Breast epithelium (tissue), 3 donors: Measurements from ENCODE around the gene FRMD4A.

Source experiments
- CTCF ChIP-seq, 3 donors: fragments of 450-650 bp; IDR thresholded peaks; one replicate each; pipeline ENCODE4 v1.5.1; 2016 to 2017; ENCODE audit warnings: antibody characterized with exemption in 3 of 3, mild to moderate bottlenecking in 3 of 3, moderate library complexity in 3 of 3
- POLR2A ChIP-seq: fragments of 450-650 bp; IDR thresholded peaks from one replicate; pipeline ENCODE4 v1.6.1; 2016; ENCODE audit warnings: antibody characterized with exemption, mild to moderate bottlenecking, moderate library complexity
- POLR2AphosphoS5 ChIP-seq, 3 donors: sonication (generic); formaldehyde crosslinking; IDR thresholded peaks; one replicate each; pipeline ENCODE4 v1.6.1; 2017; ENCODE audit warnings: antibody characterized with exemption in 3 of 3

- no peak for TF ChIP-seq CTCF (IDR thresholded peaks at IDR 0.05)
- no peak for TF ChIP-seq POLR2AphosphoS5 (IDR thresholded peaks at IDR 0.05)
- no peak for TF ChIP-seq POLR2A
Observed at GRCh38 chr10:13902868-13903587, 427.7 kb downstream of the FRMD4A start.
